ENCODE measurements around the gene SBF2. TPM values are rescaled to one million over a fixed set of nuclear protein-coding genes. Genes with fewer than 3 reads are reported as not detected.

Gene SBF2
- total RNA-seq, 4 donors from 2014 or later, result 44.6 to 59.4 (median 53.4) TPM

GRCh38 chr11:9839550-9839949 lies 454.5 kb downstream of the SBF2 start:
- Histone ChIP-seq H3K4me1 (no peaks in the 10 kb centered on the region), H3K36me3 (peaks cover 0 to 41% (median 35%) of the 10 kb centered on the region in 4 donors), H3K9me3 (no peaks in the 10 kb centered on the region), H3K27me3 (no peaks in the 10 kb centered on the region), H3K27ac (replicated peaks in 1 of 4) (peak overlapping the region in 1 of 4 donors; percentile 44), H3K4me3 (no peak overlapping the region)
- WGBS, result 94% methylated on average over 4 of the region's 4 CpGs
- no peak for TF ChIP-seq POLR2A (IDR thresholded peaks at IDR 0.05; ENCODE audit: low read depth)
- no peak for TF ChIP-seq POLR2AphosphoS5 (IDR thresholded peaks at IDR 0.05)
- no peak for TF ChIP-seq EP300 (IDR thresholded peaks at IDR 0.05)
- no peak for TF ChIP-seq CTCF (IDR thresholded peaks at IDR 0.05)
- no peak for DNase-seq (ENCODE audit: extremely low spot score)
- intact Hi-C loops (cut with DNase I), result no loop called here

GRCh38 chr11:9838961-9839360 lies 455.1 kb downstream of the SBF2 start:
- intact Hi-C loops (cut with DNase I), result no loop called here
- no peak for DNase-seq (ENCODE audit: extremely low spot score)

GRCh38 chr11:9838229-9838628 lies 455.8 kb downstream of the SBF2 start:
- Histone ChIP-seq H3K27ac (replicated peaks in 1 of 4) (no peak overlapping the region), H3K4me3 (no peak overlapping the region), H3K4me1 (no peaks in the 10 kb centered on the region), H3K9me3 (no peaks in the 10 kb centered on the region), H3K36me3 (peaks cover 0 to 34% (median 31%) of the 10 kb centered on the region in 4 donors), H3K27me3 (no peaks in the 10 kb centered on the region)
- DNase-seq (ENCODE audit: extremely low spot score), result no peak
- intact Hi-C loops (cut with DNase I), result no loop called here
- no peak for TF ChIP-seq POLR2A (IDR thresholded peaks at IDR 0.05; ENCODE audit: low read depth)
- no peak for TF ChIP-seq POLR2AphosphoS5 (IDR thresholded peaks at IDR 0.05)
- TF ChIP-seq CTCF (IDR thresholded peaks at IDR 0.05), result no peak
- no peak for TF ChIP-seq EP300 (IDR thresholded peaks at IDR 0.05)
- 81% methylated on average over 2 of the region's 2 CpGs for WGBS

More at GRCh38 chr11:9838961-9839360, 455.1 kb downstream of the SBF2 start:
- Histone ChIP-seq H3K27me3 (no peaks in the 10 kb centered on the region), H3K27ac (replicated peaks in 1 of 4) (no peak overlapping the region), H3K9me3 (no peaks in the 10 kb centered on the region), H3K36me3 (peaks cover 0 to 36% (median 32%) of the 10 kb centered on the region in 4 donors), H3K4me1 (no peaks in the 10 kb centered on the region), H3K4me3 (no peak overlapping the region)
- TF ChIP-seq EP300 (IDR thresholded peaks at IDR 0.05) (no peak), POLR2AphosphoS5 (IDR thresholded peaks at IDR 0.05) (no peak), POLR2A (IDR thresholded peaks at IDR 0.05; ENCODE audit: low read depth) (no peak), CTCF (IDR thresholded peaks at IDR 0.05) (no peak)
- 100% methylated on average over 2 of the region's 2 CpGs for WGBS

GRCh38 chr11:9834291-9834690 lies 459.7 kb downstream of the SBF2 start:
- WGBS, result 96% methylated on average over 3 of the region's 3 CpGs
- H3K36me3 ChIP-seq, result peaks cover 3 to 22% (median 20%) of the 10 kb centered on the region in 4 donors
- DNase-seq (ENCODE audit: extremely low spot score), result no peak
- H3K27ac ChIP-seq (replicated peaks in 1 of 4), result no peak overlapping the region
- TF ChIP-seq POLR2AphosphoS5 (IDR thresholded peaks at IDR 0.05) (no peak), EP300 (IDR thresholded peaks at IDR 0.05) (no peak), CTCF (IDR thresholded peaks at IDR 0.05) (no peak), POLR2A (IDR thresholded peaks at IDR 0.05; ENCODE audit: low read depth) (no peak)
- intact Hi-C loops (cut with DNase I), result no loop called here
- no peaks in the 10 kb centered on the region for H3K27me3 ChIP-seq
- H3K4me1 ChIP-seq, result no peaks in the 10 kb centered on the region
- H3K9me3 ChIP-seq, result no peaks in the 10 kb centered on the region
- H3K4me3 ChIP-seq, result no peak overlapping the region

GRCh38 chr11:9831122-9831521 lies 462.9 kb downstream of the SBF2 start:
- Histone ChIP-seq H3K27ac (replicated peaks in 1 of 4) (no peak overlapping the region), H3K36me3 (peaks cover 3 to 19% (median 14%) of the 10 kb centered on the region in 4 donors), H3K4me1 (no peaks in the 10 kb centered on the region), H3K27me3 (no peaks in the 10 kb centered on the region), H3K4me3 (no peak overlapping the region), H3K9me3 (no peaks in the 10 kb centered on the region)
- no peak for DNase-seq (ENCODE audit: extremely low spot score)
- TF ChIP-seq POLR2AphosphoS5 (IDR thresholded peaks at IDR 0.05) (no peak), POLR2A (IDR thresholded peaks at IDR 0.05; ENCODE audit: low read depth) (no peak), CTCF (IDR thresholded peaks at IDR 0.05) (no peak), EP300 (IDR thresholded peaks at IDR 0.05) (no peak)
- 97% methylated on average over 3 of the region's 3 CpGs for WGBS
- intact Hi-C loops (cut with DNase I), result no loop called here
